ENCODE measurements around the gene CCSER1. TPM values are rescaled to one million over a fixed set of nuclear protein-coding genes. Genes with fewer than 3 reads are reported as not detected.

Gene CCSER1
- total RNA-seq, 4 donors from 2014 or later, result 4.0 to 6.0 (median 4.8) TPM

Small RNAs within 50 kb of the gene (small RNA-seq; reads per million reads assigned to genes)
- not detected for gene AC093729.1
- gene TMSB4XP8, result not detected

Other genes with a start within 250 kb of the CCSER1 start
- gene MMRN1, start 232.5 kb upstream of the CCSER1 start, total RNA-seq, result 10 to 100 TPM; 12.0 to 50.1 (median 22.9) TPM